GM10266 (cell line): Measurements from ENCODE around the gene XAB2.

ENCODE experiments used
- DNase-seq: peaks from one replicate; pipeline ENCODE4 v3.0.0; 2012; ENCODE audit errors: extremely low spot score
- CTCF ChIP-seq: IDR thresholded peaks from 2 replicates; pipeline ENCODE4 v1.5.1; 2012; ENCODE audit warnings: mild to moderate bottlenecking, low read depth; ENCODE audit not compliant: control insufficient read depth, insufficient read depth; ENCODE audit errors: missing control alignments

XAB2 gene

GRCh38 chr19:7622933-7623685, 6.2 kb downstream of the XAB2 start:
- no peak for DNase-seq
- no peak for TF ChIP-seq CTCF

DNA sequence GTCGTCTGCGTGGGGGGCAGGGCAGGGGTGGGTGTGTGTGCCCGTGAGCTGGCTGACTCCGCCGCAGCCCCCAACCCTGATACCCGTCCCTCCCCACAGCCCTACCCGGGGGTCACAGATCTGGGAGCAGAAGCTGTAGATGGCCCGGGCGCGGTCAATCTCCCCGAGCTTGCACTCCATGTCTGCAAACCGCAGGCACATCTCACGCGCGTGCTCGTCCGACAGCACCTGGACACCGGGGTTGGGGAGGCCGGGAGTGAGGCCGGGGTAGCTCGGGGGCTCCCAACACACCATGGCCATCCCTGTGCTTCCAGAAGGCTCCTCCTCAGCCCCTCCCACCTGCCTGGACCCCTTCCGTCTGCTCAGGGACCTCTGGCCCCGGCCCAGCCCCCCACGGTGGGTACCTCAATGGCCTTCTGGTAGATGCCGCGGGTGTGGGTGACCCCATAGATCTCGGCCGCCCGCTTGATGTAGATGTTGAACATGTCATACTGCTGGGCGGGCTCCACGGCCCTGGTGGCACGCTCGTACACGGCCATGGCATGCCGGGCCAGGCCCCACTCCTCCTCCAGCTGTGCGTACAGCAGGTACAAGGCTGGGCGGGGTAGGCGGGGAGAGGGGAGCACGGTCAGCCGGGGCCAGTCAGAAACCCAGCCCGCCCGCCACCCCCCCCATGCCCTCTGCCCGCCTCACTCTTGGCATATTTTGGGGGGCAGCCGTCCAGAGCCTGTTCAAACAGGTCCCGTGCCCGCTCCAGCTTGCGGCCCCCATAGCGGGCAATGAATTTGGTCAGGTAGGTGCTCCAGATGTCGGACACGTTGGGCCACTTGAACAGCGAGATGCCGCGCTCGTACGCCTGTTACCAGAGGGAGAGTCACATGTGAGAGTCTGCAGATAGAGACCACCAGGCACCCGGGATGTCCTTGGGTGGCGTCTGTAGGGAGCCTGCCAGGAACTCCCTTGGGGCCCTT, 8.6 kb downstream of the XAB2 start:
- DNase-seq: no peak
- no peak for TF ChIP-seq CTCF

GRCh38 chr19:7619671-7620441, 9.5 kb downstream of the XAB2 start:
- no peak for DNase-seq
- TF ChIP-seq CTCF: no peak

GRCh38 chr19:7618771-7619510, 10.4 kb downstream of the XAB2 start:
- DNase-seq: no peak
- TF ChIP-seq CTCF: no peak

DNA sequence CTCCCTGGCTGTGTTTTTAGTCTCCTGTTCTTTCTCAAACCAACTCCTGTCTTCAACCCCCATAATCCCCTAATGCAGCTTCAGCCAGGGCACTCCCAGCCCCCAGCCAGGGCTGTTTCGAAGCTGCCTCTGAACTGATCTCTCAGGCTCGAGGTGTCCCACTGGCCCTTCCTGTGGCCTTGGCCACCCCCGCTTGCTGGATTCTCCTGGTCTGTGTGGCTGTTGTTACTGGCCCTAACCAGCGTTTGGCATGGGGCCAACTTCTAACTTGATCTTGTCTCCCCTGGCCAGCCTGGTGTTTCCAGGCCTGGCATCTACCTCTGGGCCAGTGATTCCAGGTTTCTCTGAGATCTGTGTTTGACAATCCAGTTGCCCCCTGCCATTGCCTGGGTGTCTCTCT, 11.0 kb downstream of the XAB2 start:
- DNase-seq: no peak
- TF ChIP-seq CTCF: no peak

- DNase-seq: no peak
- no peak for TF ChIP-seq CTCF
Observed at GRCh38 chr19:7617735-7618134, 11.6 kb downstream of the XAB2 start.
